NK-92 treated with Interleukin-12 subunit alpha and Interleukin-12 subunit beta, amount 100 ng/mL, for 24 hours (cell line): Measurements from ENCODE around the gene RAP1GAP2.
"Not testable (repeated sequence)": the region's sequence is repeated elsewhere in the genome, so short reads cannot be mapped to it uniquely, and the experiment has no call there.

Experiments used
- DNase-seq: peaks from one replicate; lab custom pipeline; 2025; lab: John Stamatoyannopoulos, UW

The RAP1GAP2 gene

DNA sequence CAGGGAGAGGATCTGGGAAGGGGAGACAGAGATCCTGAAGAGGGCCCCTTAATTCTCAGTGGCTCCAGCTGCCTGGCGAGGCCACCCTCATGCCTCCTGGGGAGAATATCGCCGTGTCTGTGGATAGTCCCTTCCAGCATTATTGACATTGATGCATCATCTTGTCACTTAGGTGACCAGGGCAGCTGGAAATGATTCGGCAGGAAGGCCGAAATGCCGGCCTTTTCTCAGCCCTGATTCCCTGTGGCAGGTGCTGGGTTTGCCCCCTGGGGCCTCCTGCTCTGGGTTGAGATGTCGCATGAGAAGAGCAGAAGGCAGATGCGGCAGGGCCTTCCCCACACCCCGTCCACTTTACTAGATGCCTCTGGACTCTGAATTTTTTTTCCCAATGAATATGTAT lies 89.5 kb downstream of the RAP1GAP2 start:
- no peak for DNase-seq

DNA sequence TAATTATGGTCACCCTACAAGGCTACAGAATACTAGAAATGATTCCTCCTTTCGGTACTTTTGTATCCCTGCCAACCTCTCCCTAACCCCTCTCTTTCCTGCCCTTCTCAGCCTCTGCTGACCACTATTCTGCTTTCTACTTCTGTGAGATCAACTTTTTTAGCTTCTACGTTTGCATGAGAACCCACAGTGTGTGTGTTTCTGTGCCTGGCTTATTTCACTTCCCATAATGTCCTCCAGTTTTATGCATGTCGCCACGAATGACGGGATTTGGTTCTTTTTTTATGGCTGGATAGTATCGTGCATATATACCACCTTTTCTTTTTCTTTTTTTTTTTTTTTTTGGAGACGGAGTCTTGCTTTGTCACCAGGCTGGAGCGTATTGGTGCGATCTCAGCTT lies 92.1 kb downstream of the RAP1GAP2 start:
- DNase-seq: no peak

DNA sequence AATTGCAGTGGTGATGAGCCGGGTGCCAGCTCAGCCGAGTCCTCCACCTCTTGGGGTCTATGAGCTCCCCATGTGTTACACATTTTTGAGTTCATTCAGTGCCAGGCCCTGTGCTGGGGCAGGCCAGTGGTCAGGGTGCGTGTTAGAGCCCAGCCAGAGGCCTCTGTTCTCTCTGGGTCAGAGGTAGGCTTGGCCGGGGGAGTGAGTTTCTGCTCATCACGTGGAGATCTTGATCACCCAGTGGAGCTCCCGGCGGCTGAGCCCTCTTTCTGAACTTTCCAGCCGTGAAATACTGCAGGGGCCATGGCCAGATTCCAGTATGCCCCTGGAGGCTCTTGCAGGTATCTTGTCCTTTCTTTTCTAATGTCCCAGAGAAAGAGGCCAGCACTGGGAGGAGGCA lies 93.0 kb downstream of the RAP1GAP2 start:
- no peak for DNase-seq

DNA sequence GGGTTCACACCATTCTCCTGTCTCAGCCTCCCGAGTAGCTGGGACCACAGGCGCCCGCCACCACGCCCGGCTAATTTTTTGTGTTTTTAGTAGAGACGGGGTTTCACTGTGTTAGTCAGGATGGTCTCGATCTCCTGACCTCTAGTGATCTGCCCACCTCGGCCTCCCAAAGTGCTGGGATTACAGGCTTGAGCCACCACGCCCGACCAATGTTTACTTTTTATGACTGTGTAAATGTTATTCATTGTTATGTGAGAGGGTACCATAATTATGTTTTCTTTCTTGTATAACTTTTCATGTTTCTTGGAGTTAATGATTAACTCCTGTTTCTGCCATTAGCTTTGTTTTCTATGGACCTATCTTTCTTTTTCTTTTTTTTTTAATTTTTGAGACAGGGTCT lies 94.5 kb downstream of the RAP1GAP2 start:
- not testable (repeated sequence) for DNase-seq

DNA sequence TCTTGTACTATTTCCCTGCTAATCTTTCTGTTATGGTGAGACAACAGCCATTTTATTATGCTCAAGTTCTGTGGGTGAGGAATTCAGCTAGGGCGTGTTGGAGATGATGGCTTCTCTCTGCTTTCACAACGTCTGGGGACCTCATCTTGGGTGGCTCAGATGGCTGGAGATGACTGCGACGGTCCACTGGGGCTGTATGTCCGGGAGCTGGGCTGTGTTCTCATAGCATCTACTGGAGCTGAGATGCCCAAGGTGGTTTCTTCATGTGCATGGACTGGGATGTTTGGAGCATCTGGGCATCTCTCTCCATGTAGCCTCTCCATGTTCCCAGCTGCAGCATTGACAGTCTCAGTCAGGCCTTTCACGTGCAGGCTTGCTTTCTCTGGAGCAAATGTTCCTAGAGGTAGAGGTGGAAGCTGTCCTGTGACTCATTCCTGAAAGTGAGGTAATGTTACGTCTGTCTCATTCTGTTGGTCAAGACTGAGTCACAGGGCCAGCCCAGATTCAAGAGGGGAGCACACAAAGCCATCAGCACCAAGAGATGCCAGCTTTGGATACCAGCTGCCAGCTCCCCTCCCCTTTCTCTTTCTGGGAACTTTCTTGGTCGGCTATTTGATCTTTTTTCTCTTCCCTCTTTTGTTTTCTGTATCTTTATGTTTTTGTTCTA lies 96.2 kb downstream of the RAP1GAP2 start:
- DNase-seq: no peak

DNA sequence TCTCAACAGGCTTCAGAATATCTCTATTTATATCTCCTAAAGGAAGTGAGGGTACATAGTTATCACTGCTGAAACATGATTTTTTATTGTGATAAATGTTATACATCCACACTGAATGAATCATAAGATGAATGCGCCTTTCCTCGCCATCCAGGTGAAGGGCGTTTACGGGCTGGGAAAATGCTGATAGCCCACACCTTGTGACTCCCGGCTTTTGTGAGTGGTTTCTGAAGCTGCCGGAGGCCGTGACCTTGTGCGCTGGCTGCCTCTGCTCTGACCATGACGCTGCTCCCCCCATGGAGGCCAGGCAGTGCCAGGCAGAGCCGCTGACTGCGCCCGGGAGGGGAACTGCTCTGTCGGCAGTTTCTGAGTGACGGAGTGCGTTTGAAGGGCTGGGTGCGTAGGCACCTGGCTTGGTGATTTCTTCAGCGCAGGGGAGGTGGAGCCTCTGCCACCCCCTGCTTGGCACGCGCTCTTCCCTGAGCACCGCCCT lies 97.2 kb downstream of the RAP1GAP2 start:
- DNase-seq: no peak

DNA sequence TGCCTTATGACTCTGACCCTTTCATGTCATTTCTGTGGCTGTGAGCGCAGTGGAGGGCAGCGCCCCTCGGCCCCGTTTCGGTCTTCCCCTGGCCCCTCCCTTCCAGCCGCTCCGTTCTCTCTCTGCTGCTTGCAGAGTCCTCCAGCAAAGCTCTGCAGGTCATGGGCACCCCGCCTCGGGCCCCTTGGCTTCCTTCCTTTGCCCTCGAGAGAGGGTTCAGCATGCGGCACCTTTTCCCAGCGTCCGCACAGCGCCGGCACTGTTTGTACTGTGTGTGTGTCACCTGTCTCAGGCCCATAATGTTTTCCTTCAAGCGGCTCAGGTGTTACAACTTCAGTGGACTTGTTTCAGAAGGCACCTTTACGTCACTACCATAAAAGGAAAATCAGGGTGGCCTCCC lies 98.5 kb downstream of the RAP1GAP2 start:
- DNase-seq: no peak

DNA sequence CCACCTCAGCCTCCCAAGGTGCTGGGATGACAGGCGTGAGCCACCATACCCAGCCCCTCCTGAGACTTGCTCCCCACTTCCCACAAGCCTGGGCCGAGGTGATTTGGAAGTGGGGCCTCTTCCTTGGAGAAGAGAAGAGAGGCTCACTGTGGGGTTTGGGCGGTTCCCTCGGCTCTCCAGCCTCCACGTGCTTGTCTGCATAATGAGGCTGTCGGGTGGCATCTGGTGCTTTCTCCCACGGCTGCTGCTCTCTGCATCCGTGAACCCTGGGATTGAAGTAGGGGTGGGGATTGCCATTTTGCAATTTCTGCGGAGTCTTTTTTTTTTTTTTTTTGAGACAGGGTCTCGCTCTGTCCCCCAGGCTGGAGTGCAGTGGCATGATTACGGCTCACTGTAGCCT lies 101.4 kb downstream of the RAP1GAP2 start:
- DNase-seq: no peak

DNA sequence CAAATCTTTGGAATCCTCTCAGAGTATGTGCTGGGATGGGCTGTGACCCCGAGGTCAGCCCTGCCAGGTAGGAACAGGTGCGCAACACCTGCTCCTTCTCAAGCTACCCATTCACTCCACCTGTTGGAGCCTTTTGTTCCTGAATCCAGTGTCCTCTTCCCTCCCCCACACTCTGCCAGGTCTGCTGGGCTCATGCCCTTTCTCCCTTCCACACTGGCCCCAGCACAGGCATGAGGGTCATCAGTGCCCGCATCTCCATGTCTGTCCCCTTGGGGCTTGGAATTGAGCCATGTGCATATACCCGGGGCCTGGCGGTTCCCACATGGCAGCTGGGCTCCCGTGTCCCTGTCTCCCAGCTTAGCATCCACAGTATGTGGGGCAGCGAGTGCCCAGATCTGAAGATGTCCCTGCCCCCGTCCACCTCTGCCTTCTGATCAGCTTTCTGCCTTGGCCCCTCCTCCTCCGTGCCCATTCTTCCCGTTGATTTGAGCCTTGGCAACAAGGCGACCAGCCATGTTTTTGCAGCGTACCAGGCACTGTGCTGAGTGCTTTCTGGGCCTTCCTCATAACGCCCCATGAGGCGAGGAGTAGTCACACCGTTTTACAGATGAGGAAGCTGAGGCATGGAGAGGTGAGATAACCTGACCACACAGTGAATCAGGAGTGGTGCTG lies 102.2 kb downstream of the RAP1GAP2 start:
- DNase-seq: no peak

DNA sequence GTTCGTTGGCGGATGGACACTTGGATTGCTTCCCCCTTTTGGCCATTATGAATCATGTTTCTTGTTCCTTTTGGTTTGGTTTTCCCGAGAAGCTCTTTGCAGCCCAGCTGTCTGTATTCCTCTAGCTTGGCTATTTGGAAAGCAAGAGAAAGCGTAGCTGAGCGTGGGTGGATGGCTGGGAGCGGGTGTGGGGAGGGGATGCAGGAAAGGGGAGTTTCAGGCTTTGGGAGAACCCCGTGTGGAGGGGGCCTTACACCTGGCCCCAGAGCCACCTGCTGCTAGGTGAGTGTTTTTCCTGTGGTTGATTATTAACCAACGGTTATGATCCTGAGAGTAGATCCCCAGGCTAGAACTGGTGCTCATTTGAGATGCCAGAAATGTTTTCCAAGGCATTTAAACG lies 103.7 kb downstream of the RAP1GAP2 start:
- no peak for DNase-seq

DNA sequence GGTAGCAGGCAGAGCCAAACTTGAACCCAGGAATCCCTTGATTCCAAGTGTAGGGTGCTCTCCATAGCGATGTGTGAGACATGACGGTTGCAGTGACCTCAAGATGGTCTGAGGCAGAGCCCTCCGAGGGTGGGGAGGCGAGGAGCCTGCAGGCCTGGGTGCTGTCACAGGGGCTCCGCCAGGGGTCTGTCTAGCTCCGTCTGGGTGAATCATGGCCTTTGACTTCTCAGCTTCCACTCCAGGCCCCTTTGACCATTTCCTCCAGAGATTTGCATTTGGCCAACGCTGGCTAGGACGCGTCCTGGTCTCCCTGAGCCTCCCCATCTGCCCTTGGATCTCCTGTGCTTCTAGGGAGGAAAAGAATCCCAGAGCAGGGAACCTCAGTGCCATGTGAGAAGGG lies 104.6 kb downstream of the RAP1GAP2 start:
- DNase-seq: no peak

DNA sequence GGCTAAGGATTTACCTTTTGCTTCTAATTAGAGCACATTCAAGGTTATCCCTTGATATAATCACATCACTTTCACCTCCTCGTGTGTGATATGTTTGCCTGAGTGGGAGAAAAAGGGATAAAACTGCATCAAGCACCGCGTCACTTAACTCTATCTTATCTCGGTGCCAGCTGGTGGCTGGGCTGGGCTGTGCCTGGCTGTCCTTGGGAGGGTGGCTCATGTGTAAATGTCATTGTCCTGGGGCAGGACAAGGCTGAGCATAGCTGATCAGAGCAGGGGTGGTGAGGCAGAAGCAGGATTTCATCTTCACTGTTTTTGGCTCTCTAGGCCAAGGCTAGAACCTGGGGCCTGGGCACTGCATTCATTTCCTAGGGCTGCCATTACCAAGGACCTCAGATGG lies 105.3 kb downstream of the RAP1GAP2 start:
- DNase-seq: no peak

DNA sequence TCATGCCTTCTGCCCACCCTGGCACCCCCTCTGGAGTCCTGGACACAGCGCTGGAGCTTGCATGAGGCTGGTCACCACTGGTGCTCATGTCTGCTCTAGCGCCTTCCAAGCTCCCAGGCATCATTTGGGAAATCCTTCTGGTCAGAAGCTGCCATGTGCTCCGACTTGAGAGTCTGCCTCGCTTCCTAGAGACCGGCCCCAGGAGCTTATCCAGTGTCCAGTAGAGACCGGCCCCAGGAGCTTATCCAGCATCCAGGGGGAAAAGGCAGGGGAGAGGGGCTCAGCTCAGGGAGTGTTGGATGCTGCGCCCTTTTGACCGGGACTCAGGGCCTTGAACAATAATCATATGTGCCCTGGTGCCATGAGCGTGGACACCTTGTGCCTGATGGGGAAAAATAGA lies 106.3 kb downstream of the RAP1GAP2 start:
- DNase-seq: no peak

DNA sequence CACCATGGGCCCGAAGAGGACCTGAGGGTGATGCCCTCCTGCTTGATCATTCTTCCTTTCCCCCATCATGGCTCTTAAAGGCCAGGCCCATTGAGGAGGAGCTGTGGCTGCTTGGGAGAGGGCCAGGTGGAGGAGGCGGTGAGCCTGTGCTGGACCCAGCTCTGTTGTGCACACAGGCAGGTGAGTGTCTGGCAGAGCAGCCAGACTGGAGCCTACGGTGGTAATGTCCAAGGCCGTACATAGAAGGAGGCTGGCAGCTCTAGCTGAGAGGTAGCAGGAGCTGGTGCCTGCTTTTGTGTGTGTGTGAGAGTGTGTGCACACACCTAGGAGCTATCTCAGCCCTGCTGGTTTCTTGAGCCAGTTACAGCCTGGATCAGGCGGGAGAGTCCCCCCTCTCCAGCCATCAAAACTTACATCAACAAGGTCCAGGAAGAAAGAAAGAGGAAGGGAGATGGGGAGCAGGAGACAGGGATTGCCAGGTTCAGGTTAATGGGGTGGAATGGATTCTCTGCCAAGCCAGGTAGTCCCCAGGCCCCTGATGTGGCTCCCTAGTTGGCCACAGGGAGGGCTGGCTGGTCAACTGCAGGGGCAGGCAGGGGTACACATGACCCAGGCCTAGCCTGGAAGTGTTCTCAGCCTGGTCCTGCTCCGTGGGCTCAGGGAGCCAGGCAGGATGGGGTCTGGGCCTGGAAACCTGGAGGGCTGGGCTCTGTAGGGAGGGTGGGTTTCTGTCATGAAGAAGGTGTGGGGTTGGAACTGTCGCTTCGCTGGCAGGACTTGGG lies 107.1 kb downstream of the RAP1GAP2 start:
- DNase-seq: no peak

DNA sequence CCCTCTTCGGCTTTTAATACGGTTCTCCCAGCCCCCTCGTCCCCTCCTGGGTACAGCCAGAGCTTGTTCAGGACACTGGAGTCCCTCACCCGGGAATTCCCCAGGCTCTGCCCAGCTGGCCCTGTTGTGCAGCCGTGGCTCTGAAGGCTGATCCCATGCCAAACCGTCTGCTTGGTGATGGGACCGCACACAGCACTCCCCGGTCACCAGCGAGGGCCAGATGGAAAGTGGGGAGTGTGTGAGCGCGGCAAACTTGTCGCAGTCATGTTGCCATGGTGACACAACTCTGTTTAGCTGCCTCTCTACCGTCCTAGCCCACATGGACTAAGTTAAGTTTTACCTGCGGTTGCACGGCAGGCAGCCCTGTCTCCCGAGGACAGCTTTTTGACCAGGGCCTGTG lies 107.9 kb downstream of the RAP1GAP2 start:
- DNase-seq: no peak

DNA sequence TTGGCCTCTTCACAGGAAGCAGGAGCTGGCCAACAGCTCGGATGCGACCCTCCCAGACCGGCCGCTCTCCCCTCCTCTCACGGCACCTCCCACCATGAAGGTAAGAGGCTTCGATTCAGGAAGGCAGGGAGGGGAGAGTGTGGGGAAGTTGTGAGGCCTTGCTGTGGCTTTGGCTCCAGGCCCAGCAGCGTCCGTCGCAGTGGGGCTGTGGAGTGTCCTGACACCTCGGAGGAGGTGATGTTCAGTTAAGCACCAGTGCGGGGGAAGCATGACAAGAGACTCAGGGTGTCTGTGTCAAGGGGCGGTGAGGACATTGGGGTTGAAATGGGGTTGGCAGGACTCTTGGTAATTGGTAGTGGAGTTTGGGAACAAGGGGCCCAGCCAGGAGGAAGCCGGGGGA lies 109.0 kb downstream of the RAP1GAP2 start:
- no peak for DNase-seq

DNA sequence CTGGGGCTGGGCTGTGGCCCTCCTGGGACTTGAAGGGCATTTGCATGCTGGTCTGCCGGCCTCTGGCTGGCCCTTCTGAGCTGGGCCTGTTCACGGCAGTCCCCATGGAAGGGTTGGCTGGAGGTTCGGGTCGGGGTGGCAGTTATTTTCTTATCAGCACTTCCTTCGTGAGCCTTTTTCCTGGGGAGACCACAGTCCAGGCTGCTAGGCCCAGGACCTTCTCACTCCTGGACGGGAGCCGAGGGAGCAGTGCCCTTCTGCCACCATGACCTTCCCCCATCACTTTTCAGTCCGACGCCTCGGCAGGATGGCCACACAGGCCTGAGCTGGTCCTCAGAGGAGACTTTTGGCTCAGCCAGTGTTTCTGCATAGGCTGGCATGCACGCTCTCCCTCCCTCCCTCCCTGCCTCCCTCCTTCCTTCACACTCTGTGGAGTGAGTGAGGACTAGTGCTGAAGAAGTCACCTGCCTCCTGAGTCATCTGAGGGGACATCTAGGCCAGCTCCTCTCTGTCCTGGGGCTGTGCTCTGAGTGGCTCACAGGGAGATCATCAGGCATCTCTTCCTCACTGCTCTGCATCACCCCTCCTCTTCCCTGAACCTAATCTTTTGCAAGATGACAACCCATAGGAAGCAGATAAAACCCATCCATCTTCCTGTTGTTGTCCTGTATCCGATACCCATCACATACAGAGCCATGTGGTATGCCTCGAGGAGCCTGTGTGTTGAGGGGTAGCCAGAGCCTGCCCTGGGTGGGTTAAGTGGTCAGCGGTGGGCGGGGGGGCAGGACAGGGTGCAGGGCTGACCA lies 109.7 kb downstream of the RAP1GAP2 start:
- DNase-seq: no peak

DNA sequence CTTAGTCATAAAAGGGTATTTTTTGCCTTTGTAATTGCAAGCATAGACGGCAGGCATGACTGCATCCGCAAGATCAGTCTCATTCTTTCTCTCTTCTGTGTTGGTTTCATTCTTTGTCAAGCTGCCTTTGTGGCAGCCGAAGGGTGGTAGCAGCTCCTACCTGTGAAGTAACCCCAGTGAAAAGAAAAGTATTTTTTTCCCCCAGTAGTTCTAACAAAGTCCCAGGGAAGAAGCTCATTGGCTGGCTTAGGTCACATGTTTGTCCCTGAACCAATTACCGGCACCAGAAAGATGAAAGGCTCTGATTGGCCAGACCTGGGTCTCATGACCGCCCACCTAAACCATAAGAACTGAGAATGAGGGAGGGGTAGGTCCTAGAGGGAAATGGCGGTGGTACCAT lies 110.7 kb downstream of the RAP1GAP2 start:
- DNase-seq: no peak

DNA sequence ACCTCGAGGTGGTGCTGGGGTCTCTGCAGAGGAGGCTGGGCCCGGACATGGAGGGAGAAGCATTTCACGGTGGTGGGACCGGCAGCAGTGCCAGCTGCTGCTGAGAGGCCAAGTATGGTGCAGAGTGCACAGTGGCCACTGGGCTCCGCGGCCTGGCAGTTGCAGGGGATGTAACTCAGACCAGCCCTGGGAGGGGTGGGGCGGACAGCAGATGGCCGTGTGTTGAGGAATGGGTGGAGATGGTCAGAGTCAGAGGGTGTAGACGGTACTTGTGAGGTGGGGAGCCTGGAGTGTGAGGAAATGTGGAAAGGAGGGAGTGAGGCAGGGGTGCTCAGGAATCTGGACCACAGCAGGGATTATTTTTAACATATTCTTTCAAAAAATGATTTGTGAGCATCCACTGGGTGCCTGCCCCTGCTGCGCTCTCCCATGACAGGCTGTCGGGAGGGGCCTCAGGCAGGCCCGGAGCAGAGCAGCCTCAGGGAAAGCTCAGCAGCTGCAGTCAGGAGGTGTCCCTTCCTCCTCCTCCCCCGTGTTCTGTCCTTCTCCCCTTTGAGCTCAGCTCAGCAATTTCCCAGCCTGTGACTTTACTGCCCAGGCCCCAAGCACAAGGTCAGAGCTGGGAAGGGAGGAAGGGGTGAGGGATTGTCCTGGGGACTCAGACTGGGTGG lies 113.1 kb downstream of the RAP1GAP2 start:
- DNase-seq: no peak

DNA sequence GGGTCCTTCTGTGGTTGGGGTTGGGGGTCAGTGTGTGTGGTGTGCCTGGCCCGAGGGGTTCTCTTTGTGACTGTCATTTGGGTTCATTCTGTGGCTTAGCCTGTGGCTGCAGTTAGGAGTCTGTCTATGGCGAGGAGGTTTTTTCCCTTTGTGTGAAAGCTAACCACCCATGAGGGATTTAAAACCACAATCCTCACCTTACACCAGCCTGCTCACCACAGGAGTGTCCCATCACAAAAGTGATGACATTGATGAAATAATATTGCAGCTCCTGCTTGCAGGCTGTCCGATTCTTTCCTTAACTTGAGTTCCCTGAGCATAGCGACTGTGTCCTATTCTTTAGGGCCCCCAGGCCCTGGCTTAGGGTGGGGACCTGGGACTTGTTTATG lies 113.6 kb downstream of the RAP1GAP2 start:
- DNase-seq: no peak

DNA sequence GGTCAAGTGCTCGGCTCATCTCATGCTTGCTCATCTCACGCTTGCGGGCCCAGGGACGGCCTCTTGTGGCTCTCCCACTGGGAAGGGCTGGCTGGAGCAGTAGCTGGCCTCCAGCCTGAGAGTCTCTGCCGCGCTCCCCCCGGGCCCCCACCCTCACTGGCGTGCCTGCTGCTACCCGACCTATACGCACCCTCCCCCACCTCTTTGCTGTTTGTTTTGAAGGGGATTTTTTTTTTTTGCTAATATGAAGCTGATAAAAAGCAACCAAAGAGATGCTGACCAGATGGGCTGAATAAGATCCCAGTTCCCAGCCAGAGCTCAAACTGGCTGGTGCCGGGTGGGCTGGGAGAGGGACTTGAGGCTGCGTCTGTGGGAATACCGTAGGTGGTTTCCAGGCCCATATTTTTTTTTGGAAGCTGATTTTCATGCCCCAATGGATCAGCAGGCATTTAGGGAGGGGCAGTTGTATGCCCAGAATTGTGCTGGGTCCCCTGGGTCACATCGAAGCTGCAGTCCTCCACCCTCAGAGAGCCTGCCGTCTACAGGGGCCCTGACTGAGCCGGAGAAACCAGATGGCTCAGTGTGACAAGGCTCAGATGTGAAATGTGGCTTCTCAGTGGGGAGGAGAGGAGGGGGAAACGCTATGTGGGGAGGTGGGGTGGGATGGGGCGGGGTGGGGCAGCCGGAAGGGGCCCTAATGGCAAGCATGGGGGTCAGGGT lies 115.0 kb downstream of the RAP1GAP2 start:
- no peak for DNase-seq
